Transverse colon (tissue), 3 donors: ENCODE results near the gene ROBO1.

Experiments
- CTCF ChIP-seq, 5 experiments: fragments of 200-600 bp in 3 of 5; fragments of 450-650 bp in 2 of 5; sonication (generic) in 3 of 5; IDR thresholded peaks; 1 replicate in 2 of 5; 2 replicates in 3 of 5; pipeline ENCODE4 v1.5.1; 2016 to 2017; ENCODE audit warnings: antibody characterized with exemption in 5 of 5, inconsistent platforms in 3 of 5, mild to moderate bottlenecking in 2 of 5, moderate library complexity in 1 of 5
- EP300 ChIP-seq: sonication (generic); formaldehyde crosslinking; IDR thresholded peaks from one replicate; pipeline ENCODE4 v1.6.1; 2017; ENCODE audit warnings: antibody characterized with exemption, low read depth
- POLR2A ChIP-seq: fragments of 450-650 bp; IDR thresholded peaks from one replicate; pipeline ENCODE4 v1.6.1; 2016; ENCODE audit warnings: antibody characterized with exemption, mild to moderate bottlenecking, moderate library complexity

GRCh38 chr3:79006077-79006476 lies 761.7 kb downstream of the ROBO1 start:
- TF ChIP-seq CTCF (IDR thresholded peaks at IDR 0.05) (no peak), EP300 (no peak), POLR2A (no peak)
